OCI-M2 (cell line): ENCODE data around the gene TMPRSS6.

Experiments
- DNase-seq: peaks from one replicate; lab custom pipeline; 2025; ENCODE audit not compliant: unreplicated experiment; lab: John Stamatoyannopoulos, UW

Gene TMPRSS6

DNA sequence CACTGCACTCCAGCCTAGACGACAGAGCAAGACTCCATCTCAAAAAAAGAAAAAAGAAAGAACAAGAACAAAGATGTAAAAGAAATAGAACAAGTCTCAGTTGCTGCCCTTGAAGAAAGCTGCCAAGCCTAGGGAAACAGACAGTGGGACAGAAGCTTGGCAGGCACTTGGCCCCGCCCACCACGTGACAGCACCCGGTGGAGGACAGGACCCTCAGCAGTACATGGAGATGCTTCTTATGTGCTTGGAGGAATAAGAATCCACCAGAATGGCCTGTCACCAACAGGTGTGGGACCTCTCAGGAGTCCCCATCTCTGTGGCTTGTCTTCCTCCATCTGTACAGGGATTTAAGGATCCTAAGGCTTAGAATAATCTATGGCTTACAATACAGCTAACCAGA is 7.6 kb upstream of the TMPRSS6 start:
- no peak for DNase-seq

DNA sequence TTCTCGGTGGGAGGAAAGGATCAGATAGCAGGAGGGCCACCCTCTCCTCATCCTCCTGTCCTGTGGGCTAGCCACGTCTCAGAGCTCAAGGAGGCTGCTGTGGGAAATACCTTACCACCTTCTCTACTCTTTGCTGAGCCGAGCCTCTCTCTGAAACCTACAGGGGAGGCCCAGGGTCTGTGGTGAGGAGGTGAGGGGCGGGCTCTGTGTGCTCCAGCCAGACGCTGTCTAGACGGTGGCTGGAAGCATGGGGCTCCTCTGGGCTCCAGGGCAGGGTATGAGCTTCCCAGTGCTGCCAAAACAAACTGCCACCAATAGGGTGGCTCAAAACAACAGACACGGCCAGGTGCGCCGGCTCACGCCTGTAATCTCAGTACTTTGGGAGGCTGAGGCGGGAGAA is 5.5 kb upstream of the TMPRSS6 start:
- DNase-seq: no peak

DNA sequence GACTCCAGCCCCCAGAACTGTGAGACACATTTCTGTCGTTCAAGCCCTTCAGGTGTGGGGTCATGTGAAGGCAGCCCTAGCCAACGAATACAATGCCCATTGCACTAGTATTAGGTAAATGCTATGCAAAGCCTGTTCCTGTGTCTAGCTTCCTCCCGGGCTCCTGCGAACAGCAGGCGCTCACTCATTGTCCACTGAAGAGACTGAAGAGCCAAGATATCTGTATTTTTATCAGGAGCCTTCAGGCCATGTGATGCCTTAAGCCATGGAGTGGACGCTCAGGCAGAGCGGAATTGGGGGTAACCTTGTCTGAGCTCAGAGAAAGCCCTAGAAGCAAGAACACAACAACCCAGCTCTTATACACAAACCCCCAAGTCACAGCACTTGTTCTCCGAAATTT is 4.2 kb upstream of the TMPRSS6 start:
- no peak for DNase-seq

DNA sequence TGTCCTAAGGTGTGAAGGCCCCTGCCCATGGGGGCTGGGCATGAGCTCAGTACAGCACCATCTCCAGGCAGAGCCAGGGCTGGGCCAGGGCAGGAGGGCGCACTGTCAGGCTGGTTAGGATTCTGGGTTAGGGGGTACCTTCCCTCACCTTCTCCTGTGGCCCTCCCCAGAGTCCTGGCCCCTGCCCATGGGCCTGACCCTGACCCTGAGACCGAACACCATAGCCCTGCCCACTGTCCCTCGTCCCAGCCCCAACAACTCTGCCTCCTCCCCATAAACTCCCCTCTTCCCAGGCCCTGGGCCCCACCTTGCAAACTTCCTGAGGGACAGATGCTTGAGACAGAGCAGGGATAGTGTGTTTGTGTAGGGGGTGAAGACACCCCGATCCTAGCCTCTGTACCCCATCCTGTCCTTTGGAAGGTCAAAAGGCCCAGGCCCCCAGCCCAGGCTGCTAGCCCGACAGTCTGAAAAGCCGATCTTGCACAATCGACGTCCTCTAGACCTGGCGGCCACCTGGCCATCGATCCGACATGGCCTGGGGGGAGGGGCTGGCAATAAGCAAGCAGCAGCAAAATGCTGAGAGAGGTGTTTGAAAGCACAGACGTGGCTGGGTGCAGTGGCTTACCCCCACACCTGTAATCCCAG is 2.7 kb upstream of the TMPRSS6 start:
- no peak for DNase-seq

DNA sequence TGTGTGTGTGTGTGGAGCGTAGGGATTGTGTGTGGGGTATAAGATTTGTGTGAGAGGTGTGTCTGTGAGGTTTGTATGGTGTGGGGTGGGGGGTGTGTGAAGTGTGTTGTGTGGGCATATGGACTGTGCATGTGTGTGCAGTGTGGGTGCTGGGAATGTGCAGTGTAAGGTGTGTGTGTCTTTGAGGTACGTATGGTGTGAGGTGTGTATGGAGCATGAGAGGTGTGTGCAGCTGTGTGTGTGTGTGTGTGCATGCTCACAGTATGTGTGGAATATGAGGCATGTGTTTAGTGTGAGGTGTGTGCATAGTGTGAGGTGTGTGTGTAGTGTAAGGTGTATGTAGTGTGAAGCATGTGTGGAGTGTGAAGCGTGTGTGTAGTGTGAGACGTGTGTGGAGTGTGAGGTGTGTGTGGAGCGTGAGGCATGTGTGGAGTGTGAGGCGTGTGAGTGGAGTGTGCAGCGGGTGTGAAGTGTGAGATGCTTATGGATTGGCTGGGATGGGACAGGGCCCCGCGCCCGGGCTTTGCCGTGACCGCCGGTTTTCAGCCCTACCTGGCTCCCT is 1.7 kb upstream of the TMPRSS6 start:
- DNase-seq: no peak

DNA sequence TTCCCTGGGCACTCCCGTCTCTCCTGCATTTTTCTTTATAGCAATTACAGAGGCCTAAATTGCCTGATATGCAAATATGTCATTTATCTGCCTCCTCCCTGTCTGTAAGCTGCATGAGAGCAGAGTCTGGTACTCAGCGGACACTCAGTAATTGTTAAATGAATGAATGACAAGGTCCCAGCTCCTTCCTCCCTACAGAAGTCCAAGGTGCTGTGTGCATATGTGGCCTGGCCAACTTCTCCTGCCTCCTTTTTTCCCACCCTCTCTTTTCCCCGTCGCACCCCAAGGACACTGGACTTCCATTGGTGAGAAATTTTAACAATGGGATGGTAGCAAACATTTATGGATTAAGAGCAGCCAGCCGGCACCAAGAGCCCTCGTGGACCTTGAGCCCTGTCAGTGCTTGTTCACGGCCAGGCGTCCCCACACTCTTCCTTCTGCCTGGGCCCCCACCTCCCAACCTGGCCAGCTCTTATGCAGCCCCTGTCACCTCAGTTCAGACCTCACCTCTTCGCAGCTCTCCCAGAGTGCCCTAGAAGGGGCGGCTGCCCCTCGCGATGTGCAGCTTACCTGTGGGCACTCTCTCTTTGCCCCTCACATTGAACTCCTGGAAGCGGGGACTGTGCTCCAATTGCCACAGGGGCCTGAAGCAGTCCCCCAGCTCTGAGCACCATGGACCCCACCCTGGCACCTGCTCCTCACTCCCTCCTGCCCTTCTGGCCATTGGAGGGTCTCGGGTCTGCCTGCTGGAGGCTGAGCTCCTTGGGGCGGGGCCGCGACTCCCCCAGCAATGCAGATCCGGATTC is 1.5 kb downstream of the TMPRSS6 start:
- no peak for DNase-seq

DNA sequence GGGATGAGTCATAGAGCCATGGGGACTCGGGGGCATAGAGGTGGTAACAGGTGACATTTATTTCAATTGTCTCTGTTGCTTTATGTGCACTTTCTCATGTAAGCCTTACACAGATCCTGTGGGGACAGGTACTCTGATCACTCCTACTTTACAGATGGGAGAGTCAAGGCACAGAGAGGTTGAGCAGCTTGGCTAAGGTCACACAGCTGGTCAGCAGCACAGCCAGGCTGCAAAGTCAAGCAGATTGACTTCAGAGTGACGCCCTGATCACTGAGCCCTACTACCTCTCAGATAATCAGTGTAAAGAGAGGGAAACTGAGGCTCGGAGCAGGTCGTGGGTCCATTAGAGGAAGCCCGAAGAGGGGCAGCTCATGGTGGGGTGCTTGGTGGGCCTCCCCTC is 3.5 kb downstream of the TMPRSS6 start:
- no peak for DNase-seq

DNA sequence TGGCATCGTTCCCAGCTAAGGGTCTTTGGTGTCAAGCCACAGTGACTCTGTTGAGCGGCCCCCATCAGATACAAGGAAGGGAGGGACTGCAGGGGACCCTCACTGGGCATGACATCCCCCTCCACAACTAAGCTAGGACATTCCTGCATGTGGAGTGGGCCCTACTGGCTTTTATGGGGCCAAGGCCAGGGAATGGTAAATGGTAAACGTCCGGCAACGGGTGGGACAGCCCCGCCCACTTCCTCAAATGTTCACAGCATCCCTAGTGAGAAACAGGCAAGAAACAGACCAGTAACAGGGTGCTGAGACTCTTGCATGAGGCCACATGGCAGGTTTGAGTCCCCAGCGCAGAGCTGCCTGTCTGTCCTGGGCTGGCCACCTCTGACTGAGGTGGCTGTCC is 4.4 kb downstream of the TMPRSS6 start:
- DNase-seq: no peak

DNA sequence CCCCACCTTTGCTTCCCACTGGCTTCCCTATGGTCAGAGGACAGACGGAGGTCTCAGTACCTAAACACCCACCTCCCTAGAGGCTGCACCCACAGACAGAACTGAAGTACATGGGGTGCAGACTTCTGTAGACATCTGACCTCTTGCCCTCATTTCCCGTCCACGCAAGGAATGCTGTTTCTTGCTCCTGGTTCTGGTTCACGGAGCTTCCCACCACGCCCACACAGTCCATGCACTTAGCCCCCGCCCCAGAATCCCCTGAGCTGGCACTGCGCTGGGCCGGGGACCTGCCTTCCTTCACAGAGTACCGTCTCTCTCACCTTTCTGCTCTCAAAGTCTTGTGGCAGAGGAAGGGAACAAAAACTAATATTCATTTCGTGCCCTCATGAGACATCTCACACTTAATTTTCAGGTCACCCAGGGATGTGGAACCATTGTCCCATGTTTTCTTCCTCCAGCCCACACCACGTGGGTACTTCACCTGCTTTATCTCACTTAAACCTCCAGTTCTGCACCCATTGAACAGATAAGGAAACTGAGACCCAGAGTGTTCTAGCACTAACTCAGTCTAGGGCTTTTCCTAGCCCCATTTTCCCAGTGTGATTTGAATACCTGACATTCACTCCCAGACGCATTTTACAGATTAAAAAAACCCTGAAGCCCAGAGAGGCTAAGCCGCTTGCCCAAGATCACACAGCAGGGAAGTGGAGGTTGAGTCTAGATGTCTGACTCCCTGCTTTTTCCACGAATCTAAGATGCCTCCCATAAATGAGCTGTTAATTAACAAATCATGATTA is 5.7 kb downstream of the TMPRSS6 start:
- no peak for DNase-seq

DNA sequence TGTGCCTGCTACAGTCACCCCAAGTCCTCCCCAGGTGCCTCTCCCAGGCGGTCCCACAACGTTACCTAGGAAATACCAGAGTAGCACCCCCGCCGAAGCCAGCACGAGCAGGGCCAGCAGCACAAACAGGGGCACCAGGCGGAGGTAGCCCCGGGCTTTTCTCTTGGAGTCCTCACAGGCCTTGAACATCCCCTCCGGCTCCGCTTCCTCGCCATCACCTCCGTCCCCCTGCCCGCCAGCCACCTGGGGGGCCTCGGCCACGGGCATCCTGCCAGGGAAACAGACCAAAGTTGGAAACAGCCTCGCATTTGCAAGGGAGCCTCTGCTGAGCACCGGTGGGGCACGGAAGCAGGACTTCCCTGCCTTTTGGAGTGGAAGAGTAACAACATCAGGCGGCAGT is 6.4 kb downstream of the TMPRSS6 start:
- no peak for DNase-seq

DNA sequence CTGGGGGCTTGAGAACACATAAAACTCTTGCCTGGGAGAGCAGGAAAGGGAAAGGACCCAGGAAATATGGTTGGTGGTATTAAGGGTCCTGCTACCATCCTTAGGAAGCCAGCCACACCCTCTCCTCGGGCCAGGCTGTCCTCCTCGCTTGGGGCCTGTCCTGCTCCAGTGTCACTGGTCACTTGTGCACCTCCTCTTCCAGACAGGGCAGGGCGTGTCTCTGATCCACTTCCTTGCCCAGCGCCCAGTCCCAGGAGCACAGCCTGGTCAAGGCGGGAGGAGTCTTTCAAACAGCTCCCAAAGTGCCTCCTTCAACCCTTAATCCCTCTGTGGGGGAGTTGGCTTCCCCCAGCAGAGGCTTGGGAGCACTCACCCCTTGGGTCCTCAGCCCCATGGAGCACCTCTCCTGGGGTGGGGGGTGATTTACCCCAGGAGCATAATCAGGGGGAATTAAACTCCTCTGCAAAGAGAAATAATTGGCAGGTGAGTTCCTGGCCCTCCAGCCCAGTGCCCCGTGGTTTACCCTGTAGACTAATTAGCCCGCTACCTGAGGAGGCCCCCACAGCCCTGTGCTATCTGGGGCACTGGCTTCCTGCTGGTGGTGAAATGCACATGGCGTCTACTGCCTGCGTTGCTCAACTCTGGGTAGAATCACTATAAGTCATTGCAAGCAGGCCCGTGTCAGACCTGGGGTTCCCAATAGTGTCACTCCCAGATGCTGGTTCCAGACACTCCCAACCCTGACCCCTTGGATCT is 8.0 kb downstream of the TMPRSS6 start:
- no peak for DNase-seq

DNA sequence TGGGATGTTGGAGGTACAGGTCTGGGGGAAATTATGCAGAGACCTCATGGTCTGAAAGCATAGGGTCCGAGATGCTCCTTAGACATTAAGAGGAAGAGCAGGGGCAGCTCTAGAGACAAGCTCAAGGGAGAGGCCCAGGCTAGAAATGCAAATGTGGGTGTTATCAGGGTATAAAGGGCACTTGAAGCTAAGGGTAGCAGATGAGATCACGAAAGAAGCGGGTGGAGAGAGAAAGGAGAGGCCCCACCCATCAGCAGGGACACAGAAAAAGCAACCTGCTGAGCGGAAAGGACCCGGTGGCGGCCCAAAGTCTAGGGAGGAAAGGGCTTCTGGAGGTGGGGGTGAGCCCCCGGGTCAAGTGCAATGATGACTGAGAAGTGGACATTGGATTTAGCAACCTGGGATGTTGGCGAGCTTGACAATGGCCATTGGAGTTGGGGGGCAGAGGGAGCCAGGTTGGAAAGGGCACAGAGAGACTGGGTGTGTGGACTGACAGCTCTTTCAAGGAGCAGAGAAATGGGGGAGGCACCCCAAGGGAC is 8.9 kb downstream of the TMPRSS6 start:
- DNase-seq: no peak

DNA sequence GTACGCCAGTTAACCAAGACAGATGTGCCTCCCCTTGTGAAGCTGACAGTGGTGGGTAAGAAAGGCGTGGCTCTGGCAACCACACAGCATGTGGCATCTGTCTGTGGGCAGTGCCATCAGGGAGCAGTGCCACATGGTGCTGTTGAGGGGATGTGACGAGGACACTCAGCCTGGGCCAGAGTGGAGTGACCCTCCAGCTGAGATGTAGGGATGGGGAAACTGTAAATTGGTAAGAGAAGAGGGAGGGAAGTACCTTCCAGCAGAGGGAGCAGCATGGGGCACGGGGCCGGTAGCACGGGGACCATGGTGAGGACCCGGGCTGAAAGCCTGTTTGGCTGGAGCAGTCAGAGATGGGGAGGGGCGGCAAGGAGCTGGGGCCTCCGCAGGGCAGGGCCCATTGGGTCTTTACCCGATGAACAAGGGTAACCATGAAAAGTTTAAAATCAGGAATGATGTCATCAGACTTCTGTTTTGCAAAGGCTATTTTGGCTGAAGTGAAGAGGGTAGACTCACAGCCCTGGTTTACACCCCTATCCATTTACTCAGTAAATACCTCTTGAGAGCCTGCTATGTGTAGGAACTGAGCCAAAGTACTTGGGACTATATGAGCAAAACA is 10.4 kb downstream of the TMPRSS6 start:
- no peak for DNase-seq

DNA sequence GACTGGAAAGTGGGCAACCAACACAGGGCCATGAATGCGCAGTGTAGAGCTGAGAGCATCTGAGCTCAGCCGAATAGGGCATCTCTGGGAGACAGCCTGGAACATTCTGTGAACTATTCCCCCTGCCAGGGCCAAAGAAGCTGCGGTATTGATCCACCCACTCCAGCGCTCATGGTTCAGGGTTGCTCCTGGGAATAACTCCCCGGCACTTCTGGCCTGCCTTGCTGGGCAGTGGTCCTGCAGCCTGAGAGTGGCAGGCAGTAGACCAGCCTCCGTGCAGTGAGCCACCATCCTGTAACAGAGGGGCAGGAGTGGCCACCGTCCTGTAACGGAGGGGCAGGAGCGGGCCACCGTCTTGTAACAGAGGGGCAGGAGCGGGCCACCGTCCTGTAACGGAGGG is 12.2 kb downstream of the TMPRSS6 start:
- DNase-seq: no peak

DNA sequence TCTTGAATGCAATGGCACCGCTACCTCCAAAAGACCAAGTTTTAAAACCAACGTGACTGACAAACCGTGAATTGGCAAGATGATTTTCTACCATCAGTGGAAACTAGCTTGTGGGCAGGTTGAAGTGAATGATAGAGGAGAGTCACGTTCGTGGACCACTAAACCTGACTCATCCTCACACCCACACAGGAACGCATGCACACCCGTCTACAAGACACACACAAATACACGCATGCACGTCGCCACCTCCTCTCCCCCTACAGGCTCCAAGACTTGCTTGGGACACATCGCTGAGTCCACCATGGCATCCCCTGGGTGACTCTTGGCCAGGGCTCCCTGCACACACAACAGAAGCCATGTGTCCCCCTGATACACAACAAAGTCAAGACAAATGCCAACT is 14.4 kb downstream of the TMPRSS6 start:
- no peak for DNase-seq

DNA sequence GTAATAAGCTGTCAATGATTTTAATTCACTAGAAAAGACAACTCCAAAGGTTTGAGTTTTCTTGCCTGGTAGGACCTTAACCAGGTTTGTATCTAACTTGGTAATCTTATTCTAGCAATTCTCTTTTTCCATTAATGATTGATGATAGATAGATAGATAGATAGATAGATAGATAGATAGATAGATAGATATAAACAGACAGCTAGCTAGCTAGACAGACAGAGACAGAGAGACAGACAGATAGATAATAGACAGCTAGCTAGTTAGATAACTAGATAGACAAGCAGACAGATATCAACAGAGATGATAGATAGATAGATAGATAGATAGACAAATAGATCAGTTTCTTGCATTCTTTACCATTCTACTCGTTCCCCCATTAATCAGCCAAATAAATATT is 15.3 kb downstream of the TMPRSS6 start:
- no peak for DNase-seq

DNA sequence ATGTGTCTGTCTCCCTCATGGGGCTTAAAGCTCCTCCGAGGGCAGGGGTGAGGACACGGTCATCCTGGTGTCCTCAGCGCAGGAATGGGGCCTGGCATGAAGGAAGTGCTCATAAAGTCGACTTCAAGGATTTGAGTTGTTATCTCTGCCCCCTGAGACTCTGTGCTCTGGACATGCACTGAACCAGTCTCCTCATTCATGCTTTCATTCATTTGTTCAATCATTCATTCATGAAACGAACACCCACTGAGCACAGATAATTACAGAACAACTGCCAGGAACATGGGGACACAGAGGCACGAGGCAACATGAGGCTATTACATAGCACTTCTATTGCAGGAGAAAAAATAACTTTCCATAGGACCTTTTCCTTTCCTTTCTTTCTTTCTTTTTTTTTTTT is 16.5 kb downstream of the TMPRSS6 start:
- no peak for DNase-seq

DNA sequence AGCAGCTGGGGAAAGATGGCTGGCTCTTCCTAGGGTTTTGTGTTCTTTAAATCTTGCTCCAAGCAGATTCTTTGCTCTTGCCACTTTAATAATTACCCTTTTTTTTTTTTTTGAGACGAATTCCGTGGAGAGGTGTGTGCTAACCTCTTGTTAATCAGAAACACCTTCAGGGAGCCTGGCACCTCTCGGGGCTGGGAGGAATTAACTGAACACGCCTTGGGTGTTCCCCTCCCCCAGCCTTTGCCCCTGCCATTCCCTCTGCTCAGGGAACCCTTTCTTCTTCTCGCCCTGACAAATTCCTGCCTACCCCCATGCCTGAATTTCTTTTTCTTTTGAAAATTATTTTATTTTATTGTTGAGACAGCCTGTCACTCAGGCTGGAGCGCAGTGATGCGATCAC is 17.5 kb downstream of the TMPRSS6 start:
- DNase-seq: no peak

DNA sequence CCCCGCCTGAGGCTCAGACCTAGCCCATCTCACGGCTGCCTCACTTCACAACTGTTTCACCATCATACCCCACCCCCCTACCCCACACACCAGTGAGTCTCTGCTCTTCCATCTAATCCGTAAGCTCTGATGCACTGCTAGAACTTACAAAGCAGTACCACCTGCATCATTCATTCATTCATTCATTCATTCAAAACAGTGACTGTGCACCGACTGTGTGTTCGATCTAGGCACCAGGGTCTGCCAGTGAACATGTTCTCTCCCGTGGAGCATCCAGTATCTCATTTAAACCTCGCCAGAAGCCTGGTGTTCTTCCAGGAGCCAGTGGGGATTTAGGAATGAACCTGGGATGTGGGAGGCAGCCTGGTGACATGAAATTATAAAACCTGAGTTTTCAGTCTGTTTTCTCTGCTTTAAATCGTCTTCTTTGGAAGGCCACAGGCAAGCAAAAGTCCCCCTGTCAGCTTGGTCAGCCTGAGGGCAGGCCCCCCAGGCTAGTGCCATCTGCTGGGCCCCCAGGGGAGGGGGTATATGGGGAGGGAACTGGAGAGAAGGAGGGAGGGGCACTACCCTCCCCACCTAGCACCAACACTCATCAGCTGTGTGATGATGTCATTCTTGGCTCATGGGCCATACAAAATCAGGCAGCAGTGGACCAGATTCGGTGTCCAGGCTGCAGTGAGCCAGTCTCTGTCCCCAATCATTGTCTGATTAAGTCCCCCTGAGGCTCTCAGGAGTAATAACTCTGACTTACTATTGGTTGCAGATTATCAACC is 18.4 kb downstream of the TMPRSS6 start:
- no peak for DNase-seq

DNA sequence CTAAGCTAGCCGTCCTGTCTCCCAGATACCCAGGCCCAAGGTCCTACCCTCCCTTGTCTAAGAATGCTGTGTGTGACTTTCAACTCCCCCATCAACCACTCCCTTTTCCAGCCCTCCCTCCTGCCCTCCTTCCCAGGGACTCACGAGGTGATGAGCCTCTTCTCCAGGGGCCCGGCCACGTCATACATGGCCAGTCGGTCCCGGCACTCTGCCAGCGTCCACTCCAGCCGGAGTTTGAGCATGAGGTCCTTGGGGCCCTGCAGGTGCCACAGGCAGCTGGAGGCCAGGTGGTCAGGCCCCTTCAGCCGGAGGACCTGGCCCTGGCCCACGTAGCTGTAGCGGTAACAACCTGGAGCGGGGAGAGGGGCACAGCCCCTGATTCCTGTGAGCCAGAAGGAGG is 20.1 kb downstream of the TMPRSS6 start:
- DNase-seq: no peak
